ENCODE results near the gene SYNDIG1.

Gene SYNDIG1

GRCh38 chr20:24522452-24523330 lies 53.3 kb downstream of the SYNDIG1 start:
- no peak for TF ChIP-seq POLR2A (IDR thresholded peaks at IDR 0.05; ENCODE audit: low read length)
- DNase-seq = no peak

- DNase-seq = no peak
- TF ChIP-seq POLR2A (IDR thresholded peaks at IDR 0.05; ENCODE audit: low read length) = no peak
- TF ChIP-seq GATA1 (IDR thresholded peaks at IDR 0.05; ENCODE audit: low read depth, low read length) = no peak
Measured at GRCh38 chr20:24523661-24524060, 54.2 kb downstream of the SYNDIG1 start.

GRCh38 chr20:24528583-24529368 lies 59.3 kb downstream of the SYNDIG1 start:
- TF ChIP-seq POLR2A (IDR thresholded peaks at IDR 0.05; ENCODE audit: low read length) (no peak), GATA1 (IDR thresholded peaks at IDR 0.05; ENCODE audit: low read depth, low read length) (no peak)
- no peak for DNase-seq

- TF ChIP-seq POLR2A (IDR thresholded peaks at IDR 0.05; ENCODE audit: low read length) = no peak
- no peak for DNase-seq
Measured at GRCh38 chr20:24529369-24529719, 59.9 kb downstream of the SYNDIG1 start.

GRCh38 chr20:24530131-24530680 lies 60.8 kb downstream of the SYNDIG1 start:
- no peak for TF ChIP-seq POLR2A (IDR thresholded peaks at IDR 0.05; ENCODE audit: low read length)
- TF ChIP-seq GATA1 (IDR thresholded peaks at IDR 0.05; ENCODE audit: low read depth, low read length) = no peak
- DNase-seq = no peak

- DNase-seq = no peak
- TF ChIP-seq GATA1 (IDR thresholded peaks at IDR 0.05; ENCODE audit: low read depth, low read length) = no peak
- no peak for TF ChIP-seq POLR2A (IDR thresholded peaks at IDR 0.05; ENCODE audit: low read length)
Measured at GRCh38 chr20:24531202-24531601, 61.8 kb downstream of the SYNDIG1 start.

GRCh38 chr20:24531631-24532419 lies 62.4 kb downstream of the SYNDIG1 start:
- TF ChIP-seq GATA1 (IDR thresholded peaks at IDR 0.05; ENCODE audit: low read depth, low read length) (no peak), POLR2A (IDR thresholded peaks at IDR 0.05; ENCODE audit: low read length) (no peak)
- DNase-seq = no peak

- peak in 1 of 2 experiments; percentile 3 for DNase-seq
- no peak for TF ChIP-seq GATA1 (IDR thresholded peaks at IDR 0.05; ENCODE audit: low read depth, low read length)
- TF ChIP-seq POLR2A (IDR thresholded peaks at IDR 0.05; ENCODE audit: low read length) = no peak
Measured at GRCh38 chr20:24533449-24533848, 64.0 kb downstream of the SYNDIG1 start.

- DNase-seq = no peak
- TF ChIP-seq GATA1 (IDR thresholded peaks at IDR 0.05; ENCODE audit: low read depth, low read length) (no peak), POLR2A (IDR thresholded peaks at IDR 0.05; ENCODE audit: low read length) (no peak)
Measured at GRCh38 chr20:24534282-24534681, 64.9 kb downstream of the SYNDIG1 start.

GRCh38 chr20:24535941-24536730 lies 66.7 kb downstream of the SYNDIG1 start:
- TF ChIP-seq GATA1 (IDR thresholded peaks at IDR 0.05; ENCODE audit: low read depth, low read length) (no peak), POLR2A (IDR thresholded peaks at IDR 0.05; ENCODE audit: low read length) (no peak)

GRCh38 chr20:24537210-24537609 lies 67.8 kb downstream of the SYNDIG1 start:
- DNase-seq = no peak
- no peak for TF ChIP-seq GATA1 (IDR thresholded peaks at IDR 0.05; ENCODE audit: low read depth, low read length)
- no peak for TF ChIP-seq POLR2A (IDR thresholded peaks at IDR 0.05; ENCODE audit: low read length)

More at GRCh38 chr20:24535941-24536730, 66.7 kb downstream of the SYNDIG1 start:
- DNase-seq = no peak

GRCh38 chr20:24542721-24543120 lies 73.3 kb downstream of the SYNDIG1 start:
- TF ChIP-seq POLR2A (IDR thresholded peaks at IDR 0.05; ENCODE audit: low read length) (no peak), GATA1 (IDR thresholded peaks at IDR 0.05; ENCODE audit: low read depth, low read length) (no peak)
- DNase-seq = no peak

- no peak for DNase-seq
- no peak for TF ChIP-seq GATA1 (IDR thresholded peaks at IDR 0.05; ENCODE audit: low read depth, low read length)
- TF ChIP-seq POLR2A (IDR thresholded peaks at IDR 0.05; ENCODE audit: low read length) = no peak
Measured at GRCh38 chr20:24543168-24543567, 73.7 kb downstream of the SYNDIG1 start.
